Activated T-helper 17 cell treated with anti-CD3 and anti-CD28 coated beads, Interleukin-2, amount 50 U/mL, for 72 hours (primary cell): ENCODE measurements around the gene PRKCE. TPM values are rescaled to one million over a fixed set of nuclear protein-coding genes. Genes with fewer than 3 reads are reported as not detected.

Source experiments
- ATAC-seq: fragments of 150-1000 bp; cut with Tn5 transposase; replicated peaks from 2 replicates; pipeline ENCODE4 v1.10.0; 2021; ENCODE audit warnings: mild to moderate bottlenecking, moderate library complexity
- H3K27ac Mint-ChIP-seq: one replicate; pipeline ENCODE4 v1.8.0; 2022; ENCODE audit warnings: mixed read lengths
- H3K27me3 Mint-ChIP-seq: one replicate; pipeline ENCODE4 v1.8.0; 2022; ENCODE audit warnings: mixed read lengths
- H3K36me3 Mint-ChIP-seq: one replicate; pipeline ENCODE4 v1.8.0; 2022; ENCODE audit warnings: low read depth, mild to moderate bottlenecking, mixed read lengths
- H3K4me1 Mint-ChIP-seq: one replicate; pipeline ENCODE4 v1.8.0; 2022; ENCODE audit warnings: mixed read lengths
- H3K4me3 Mint-ChIP-seq: one replicate; pipeline ENCODE4 v1.8.0; 2022; ENCODE audit warnings: mild to moderate bottlenecking, mixed read lengths
- H3K9me3 Mint-ChIP-seq: one replicate; pipeline ENCODE4 v1.8.0; 2022; ENCODE audit warnings: mixed read lengths
- total RNA-seq, 2 donors: library from RNA; stranded (reverse); gene quantifications; one replicate each; pipeline ENCODE4 v1.2.3, GENCODE V29; 2022

The PRKCE gene
- total RNA-seq, 2 donors from 2014 or later: 15.9 to 16.6 TPM

DNA sequence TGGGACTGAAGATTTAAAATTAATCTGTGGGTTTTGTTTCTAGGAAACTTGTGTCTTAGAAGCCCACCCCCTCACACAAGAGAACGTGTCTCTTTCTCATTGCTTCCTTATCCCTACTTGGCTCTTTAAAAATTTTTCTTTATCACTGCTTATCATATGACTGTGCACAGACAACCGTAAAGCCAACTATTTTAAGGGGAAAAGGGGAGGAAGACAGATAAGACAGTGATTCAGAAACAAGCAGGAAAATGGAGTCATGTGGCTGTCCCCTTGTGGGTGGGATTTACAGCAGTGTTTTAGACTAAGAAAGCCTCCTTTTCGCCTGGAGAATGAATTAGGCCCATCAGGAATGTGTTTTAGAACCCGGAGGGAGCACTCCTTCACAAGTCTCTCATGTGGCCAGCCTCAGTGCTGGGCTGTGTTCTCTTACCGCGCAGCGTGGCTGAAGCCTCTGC lies 17.6 kb downstream of the PRKCE start:
- Mint-ChIP-seq H3K4me1 (peaks cover 12% of the 10 kb centered on the region), H3K9me3 (no peaks in the 10 kb centered on the region), H3K27ac (no peak overlapping the region), H3K36me3 (no peaks in the 10 kb centered on the region), H3K4me3 (no peak overlapping the region), H3K27me3 (no peaks in the 10 kb centered on the region)
- peak; percentile 14 for ATAC-seq

DNA sequence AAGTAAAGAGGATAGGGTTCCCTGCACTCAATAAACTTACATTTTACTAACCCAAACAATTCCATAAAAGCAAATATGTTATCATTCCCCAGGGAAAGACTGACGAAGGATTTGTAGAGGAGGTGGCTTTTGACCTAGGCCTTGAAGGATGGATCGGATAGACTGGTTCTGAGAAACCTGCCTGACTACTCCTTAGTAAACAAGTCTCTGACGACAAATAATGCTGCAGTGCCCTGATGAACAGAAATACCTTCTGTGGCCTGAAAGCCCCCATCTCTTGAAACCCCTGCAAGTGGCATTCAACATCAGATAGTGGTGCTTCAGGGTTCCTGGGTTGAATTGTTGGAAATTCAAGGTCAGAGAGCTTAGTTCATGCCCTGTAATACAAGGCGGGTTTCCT lies 19.2 kb downstream of the PRKCE start:
- Mint-ChIP-seq H3K4me1 (peaks cover 7% of the 10 kb centered on the region), H3K4me3 (no peak overlapping the region), H3K36me3 (no peaks in the 10 kb centered on the region), H3K27me3 (no peaks in the 10 kb centered on the region), H3K27ac (no peak overlapping the region), H3K9me3 (no peaks in the 10 kb centered on the region)
- no peak for ATAC-seq

DNA sequence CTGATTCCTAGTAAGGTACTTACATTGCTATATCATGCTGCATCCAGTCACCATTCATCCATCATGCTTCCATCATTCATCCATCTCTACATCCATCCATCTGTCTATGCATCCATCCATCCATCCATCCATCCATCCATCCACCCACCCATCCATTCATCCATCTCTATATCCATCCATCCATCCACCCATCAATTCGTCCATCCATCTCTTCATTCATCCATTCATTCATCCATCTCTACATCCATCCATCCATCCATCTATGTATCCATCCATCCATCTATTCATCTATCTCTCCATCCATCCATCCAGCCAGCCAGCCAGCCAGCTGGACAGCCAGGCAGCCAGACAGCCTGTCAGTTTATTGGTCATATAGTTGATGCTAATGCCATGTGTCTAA lies 20.7 kb downstream of the PRKCE start:
- H3K27me3 Mint-ChIP-seq: no peaks in the 10 kb centered on the region
- H3K27ac Mint-ChIP-seq: no peak overlapping the region
- H3K4me3 Mint-ChIP-seq: no peak overlapping the region
- ATAC-seq: no peak
- H3K9me3 Mint-ChIP-seq: no peaks in the 10 kb centered on the region
- H3K36me3 Mint-ChIP-seq: no peaks in the 10 kb centered on the region
- peaks cover 5% of the 10 kb centered on the region for H3K4me1 Mint-ChIP-seq

DNA sequence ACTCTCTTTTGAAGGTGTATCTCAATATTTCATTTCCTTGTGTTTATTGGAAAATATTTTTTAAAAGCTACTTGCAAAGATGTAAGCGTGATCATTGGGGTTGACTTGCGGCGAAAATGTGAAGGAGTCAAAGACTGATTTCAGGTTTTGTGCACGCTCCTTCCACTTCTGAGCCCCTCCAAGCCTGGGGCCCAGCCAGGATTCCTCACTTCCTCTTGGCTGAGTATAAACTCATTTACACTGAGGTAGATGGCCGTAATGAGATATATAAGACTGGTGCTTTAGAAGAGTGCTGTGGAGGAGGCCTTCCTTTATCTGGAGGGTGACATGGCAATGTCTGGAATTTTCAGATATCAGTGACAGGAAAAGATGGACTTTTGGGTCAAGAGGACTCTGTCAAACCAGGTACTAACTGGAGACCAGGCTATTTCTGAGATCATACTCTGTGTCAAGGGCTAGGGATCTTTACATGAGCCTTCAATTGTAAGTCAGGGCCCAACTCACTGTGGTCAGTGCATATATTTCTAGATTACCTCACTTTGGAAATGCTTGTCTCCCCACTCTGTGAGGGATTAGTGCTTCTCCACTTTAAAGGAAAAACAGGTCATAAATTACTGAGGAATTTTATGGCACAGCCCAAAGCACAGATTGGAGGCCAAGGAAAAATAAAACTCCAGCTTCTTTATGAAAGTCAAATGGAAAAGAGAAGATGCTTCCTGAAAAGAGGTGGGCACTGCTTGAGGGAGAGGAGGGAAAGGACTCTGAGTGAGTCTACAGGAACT lies 22.8 kb downstream of the PRKCE start:
- H3K27me3 Mint-ChIP-seq: no peaks in the 10 kb centered on the region
- H3K4me3 Mint-ChIP-seq: no peak overlapping the region
- H3K27ac Mint-ChIP-seq: no peak overlapping the region
- no peaks in the 10 kb centered on the region for H3K9me3 Mint-ChIP-seq
- ATAC-seq: no peak
- peaks cover under 1% of the 10 kb centered on the region for H3K4me1 Mint-ChIP-seq
- no peaks in the 10 kb centered on the region for H3K36me3 Mint-ChIP-seq

DNA sequence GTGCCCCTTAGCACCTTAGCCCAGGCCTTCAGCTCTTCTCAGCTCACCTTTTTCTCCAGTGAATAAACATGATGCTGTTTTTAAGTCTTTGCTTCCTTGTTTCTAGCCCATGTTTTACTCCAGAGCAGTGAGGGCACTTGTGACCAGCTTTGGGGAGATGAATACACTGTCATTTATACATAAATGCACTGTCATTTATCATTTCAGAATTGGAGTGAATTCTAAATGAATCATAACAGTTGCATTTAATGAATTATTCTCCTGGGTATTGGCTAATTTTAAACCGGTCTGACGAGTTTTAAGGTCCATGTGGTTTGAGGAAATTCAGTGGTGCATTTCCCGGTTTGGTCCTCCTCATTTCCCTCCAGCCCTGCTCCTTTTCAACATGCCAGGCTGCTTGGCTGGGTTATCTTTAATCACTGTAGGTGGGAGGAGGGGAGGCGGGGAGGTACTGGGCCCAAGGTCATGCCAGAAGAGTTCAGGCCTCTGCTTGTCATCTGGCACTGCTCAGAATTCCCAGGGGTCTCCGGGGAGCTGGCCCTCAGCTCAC lies 23.9 kb downstream of the PRKCE start:
- ATAC-seq: no peak
- H3K4me1 Mint-ChIP-seq: no peaks in the 10 kb centered on the region
- no peak overlapping the region for H3K4me3 Mint-ChIP-seq
- H3K27me3 Mint-ChIP-seq: no peaks in the 10 kb centered on the region
- H3K27ac Mint-ChIP-seq: no peak overlapping the region
- H3K36me3 Mint-ChIP-seq: no peaks in the 10 kb centered on the region
- no peaks in the 10 kb centered on the region for H3K9me3 Mint-ChIP-seq

DNA sequence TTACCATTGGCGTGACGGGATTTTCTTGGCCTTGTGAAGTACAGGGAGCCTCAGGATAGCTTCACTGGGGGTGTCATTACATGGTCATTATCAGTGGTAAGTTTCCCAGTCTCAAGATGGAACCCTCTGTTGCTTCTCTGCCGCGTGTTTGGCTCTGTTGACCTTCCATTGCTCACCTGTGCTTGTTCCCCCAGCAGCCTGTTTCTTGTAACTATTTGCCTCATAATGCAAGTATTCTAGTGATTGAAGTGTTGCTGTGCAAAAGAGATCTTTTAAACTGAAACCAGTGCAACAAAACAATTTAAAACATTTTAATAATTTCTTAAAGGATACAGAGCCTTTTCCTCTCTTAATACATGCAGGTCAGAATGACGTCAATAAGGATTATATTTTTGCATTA lies 24.6 kb downstream of the PRKCE start:
- Mint-ChIP-seq H3K36me3 (no peaks in the 10 kb centered on the region), H3K27me3 (no peaks in the 10 kb centered on the region), H3K4me3 (no peak overlapping the region), H3K4me1 (no peaks in the 10 kb centered on the region), H3K9me3 (no peaks in the 10 kb centered on the region), H3K27ac (no peak overlapping the region)
- ATAC-seq: no peak

DNA sequence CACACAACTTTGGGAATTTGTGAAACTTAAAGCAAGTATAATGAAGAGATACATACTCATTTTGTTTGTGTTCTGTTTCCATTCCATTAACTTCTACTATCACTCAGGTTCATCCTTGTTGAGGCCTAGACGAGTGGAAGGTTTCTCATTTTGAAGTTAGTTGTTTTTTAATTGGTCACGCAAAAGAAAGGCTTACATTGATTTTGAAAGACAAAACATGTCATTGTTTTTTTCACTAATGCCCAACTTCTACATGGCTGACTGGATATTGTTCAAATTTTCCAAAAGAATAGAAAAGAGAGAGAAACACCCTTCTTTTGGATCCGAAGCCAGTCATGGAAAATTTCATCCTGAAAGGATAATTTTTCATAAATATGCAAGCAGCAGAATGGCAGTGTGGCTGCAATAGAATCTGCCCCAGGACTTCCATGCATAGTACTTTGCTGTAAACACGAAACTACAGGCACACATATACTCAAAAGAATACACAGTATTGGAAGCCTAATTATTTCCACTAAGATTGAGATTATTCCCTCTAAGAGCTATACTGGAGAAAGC lies 27.4 kb downstream of the PRKCE start:
- Mint-ChIP-seq H3K27me3 (no peaks in the 10 kb centered on the region), H3K4me1 (no peaks in the 10 kb centered on the region), H3K36me3 (no peaks in the 10 kb centered on the region), H3K4me3 (no peak overlapping the region), H3K9me3 (no peaks in the 10 kb centered on the region), H3K27ac (no peak overlapping the region)
- no peak for ATAC-seq

DNA sequence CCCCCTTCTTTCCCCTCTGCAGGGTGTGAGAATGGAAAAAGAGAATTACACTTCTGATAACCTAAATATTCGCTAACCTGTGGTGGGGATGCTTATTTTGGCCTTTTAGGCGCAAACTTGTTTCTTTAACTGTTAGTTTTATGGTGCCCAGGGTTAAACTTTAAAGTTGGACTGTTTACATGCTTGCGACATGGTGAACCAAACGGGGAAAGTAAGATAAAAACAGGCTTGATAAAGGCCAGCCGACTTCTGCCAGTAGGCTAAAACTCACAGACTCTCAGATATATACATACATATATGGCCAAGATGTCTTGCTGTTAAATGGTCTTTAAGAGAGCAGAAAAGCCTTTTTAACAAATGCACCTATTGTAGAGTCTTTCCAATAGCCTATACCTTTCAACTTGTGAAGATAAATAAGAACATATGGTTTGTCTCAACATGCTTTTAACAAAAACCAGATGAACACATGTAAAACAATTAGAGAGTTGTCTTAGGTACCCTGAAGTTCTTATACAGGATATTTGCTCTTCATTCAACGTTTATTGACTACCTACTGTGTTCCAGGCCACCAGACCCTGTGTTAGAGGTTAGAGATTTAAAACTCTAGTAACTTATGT lies 29.0 kb downstream of the PRKCE start:
- Mint-ChIP-seq H3K27me3 (no peaks in the 10 kb centered on the region), H3K27ac (no peak overlapping the region), H3K9me3 (no peaks in the 10 kb centered on the region), H3K4me3 (no peak overlapping the region), H3K36me3 (no peaks in the 10 kb centered on the region), H3K4me1 (no peaks in the 10 kb centered on the region)
- no peak for ATAC-seq

DNA sequence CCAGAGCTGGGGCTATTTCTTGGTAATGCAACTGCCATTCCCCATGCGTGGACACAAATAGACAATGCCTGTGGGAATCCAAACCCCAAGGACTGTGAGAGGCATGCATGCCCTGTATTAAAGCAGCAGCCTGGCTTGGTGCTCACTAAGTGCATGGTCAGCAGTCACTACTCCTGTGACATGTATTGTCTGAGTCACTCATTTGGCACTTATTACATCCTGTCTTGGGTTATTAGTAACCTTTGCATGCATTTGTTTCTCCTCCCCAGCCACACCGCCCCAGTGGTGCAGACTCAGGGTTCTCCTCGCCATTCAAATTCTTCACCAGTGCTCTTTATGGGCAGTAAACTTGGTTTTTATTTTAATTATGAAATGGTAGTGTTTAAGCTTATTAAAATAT lies 30.2 kb downstream of the PRKCE start:
- peak; percentile 85 for ATAC-seq
- Mint-ChIP-seq H3K9me3 (no peaks in the 10 kb centered on the region), H3K4me3 (no peak overlapping the region), H3K27ac (no peak overlapping the region), H3K36me3 (no peaks in the 10 kb centered on the region), H3K27me3 (no peaks in the 10 kb centered on the region), H3K4me1 (no peaks in the 10 kb centered on the region)

DNA sequence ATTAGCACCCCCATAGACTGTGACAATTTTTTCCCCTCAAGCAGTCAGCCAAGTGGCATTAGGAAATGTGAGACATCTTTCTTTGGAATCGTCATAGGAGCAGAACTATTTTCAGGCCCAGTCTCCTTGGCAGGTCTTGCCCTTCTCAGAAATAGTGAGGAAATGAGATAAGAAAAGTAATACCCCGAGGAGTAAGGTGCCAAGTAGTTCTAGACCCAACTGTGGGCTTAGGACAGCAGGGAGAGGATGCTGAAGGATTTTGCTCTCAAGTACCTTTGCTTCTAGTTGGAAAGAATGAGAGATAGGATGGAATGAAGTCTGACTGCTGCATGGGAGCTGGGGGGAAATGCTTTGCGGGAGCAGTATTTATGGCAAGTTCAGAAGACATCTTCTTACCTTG lies 31.8 kb downstream of the PRKCE start:
- H3K27ac Mint-ChIP-seq: no peak overlapping the region
- ATAC-seq: no peak
- H3K36me3 Mint-ChIP-seq: no peaks in the 10 kb centered on the region
- no peaks in the 10 kb centered on the region for H3K4me1 Mint-ChIP-seq
- no peaks in the 10 kb centered on the region for H3K9me3 Mint-ChIP-seq
- no peaks in the 10 kb centered on the region for H3K27me3 Mint-ChIP-seq
- no peak overlapping the region for H3K4me3 Mint-ChIP-seq

DNA sequence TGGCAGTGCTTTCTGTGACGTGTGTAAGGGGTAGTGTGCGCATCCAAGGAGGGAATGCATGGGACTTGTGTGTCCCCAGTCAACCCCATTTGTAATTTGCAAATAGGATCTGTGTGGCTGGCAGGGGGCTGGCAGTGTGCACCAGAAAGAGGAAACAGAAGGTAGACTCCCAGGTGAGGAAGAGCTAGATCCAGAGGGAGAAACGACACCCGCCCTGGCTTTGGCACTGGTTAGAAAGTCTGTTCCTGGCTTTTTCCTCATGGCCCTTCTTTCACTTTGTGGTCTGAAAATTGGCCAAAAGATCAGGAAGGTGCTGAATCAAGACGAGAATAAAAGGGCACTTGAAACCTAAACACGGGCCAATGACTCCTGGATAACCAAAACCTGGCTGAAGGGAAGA lies 33.3 kb downstream of the PRKCE start:
- peaks cover under 1% of the 10 kb centered on the region for H3K4me1 Mint-ChIP-seq
- no peak overlapping the region for H3K4me3 Mint-ChIP-seq
- H3K9me3 Mint-ChIP-seq: no peaks in the 10 kb centered on the region
- ATAC-seq: no peak
- H3K36me3 Mint-ChIP-seq: no peaks in the 10 kb centered on the region
- H3K27me3 Mint-ChIP-seq: no peaks in the 10 kb centered on the region
- no peak overlapping the region for H3K27ac Mint-ChIP-seq

DNA sequence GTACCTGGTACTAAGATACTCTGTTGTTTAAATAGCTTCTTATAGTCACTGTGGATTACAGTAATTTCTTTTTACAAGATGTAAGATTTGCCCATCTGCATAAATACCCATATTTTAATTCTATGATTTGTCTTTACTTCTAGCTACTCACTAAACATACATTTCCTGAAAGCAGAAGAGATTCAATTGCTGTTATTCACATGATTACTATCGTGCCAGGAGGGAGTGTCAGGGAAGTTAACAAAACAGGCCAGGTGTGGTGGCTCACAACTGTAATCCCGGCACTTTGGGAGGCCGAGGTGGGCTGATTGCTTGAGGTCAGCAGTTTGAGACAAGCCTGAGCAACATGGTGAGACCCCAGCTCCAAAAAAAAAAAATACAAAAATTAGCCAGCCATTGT lies 33.8 kb downstream of the PRKCE start:
- no peak overlapping the region for H3K4me3 Mint-ChIP-seq
- peaks cover 6% of the 10 kb centered on the region for H3K4me1 Mint-ChIP-seq
- H3K9me3 Mint-ChIP-seq: no peaks in the 10 kb centered on the region
- ATAC-seq: no peak
- H3K27ac Mint-ChIP-seq: no peak overlapping the region
- H3K27me3 Mint-ChIP-seq: no peaks in the 10 kb centered on the region
- H3K36me3 Mint-ChIP-seq: no peaks in the 10 kb centered on the region

DNA sequence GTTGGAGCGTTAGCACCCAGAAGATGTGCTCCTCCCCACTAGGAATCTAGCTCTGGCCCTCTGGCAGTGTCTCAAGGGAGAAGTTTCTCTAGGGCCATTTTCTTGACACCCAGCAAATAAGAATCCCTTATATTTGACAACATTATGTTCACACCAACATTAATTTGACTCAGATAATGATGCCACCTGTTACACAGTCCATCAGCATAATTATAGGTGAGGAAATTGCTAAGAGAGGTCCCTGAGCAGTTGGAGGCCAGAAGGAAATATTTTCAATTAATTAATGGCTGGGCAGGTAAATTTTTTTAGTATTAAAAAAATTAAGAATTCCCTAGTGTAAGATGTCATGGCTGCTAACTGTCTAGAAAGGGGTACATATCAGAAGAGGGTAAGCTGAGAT lies 36.5 kb downstream of the PRKCE start:
- Mint-ChIP-seq H3K27ac (no peak overlapping the region), H3K9me3 (no peaks in the 10 kb centered on the region), H3K4me1 (peaks cover 8% of the 10 kb centered on the region), H3K4me3 (no peak overlapping the region), H3K27me3 (no peaks in the 10 kb centered on the region), H3K36me3 (no peaks in the 10 kb centered on the region)
- ATAC-seq: no peak

DNA sequence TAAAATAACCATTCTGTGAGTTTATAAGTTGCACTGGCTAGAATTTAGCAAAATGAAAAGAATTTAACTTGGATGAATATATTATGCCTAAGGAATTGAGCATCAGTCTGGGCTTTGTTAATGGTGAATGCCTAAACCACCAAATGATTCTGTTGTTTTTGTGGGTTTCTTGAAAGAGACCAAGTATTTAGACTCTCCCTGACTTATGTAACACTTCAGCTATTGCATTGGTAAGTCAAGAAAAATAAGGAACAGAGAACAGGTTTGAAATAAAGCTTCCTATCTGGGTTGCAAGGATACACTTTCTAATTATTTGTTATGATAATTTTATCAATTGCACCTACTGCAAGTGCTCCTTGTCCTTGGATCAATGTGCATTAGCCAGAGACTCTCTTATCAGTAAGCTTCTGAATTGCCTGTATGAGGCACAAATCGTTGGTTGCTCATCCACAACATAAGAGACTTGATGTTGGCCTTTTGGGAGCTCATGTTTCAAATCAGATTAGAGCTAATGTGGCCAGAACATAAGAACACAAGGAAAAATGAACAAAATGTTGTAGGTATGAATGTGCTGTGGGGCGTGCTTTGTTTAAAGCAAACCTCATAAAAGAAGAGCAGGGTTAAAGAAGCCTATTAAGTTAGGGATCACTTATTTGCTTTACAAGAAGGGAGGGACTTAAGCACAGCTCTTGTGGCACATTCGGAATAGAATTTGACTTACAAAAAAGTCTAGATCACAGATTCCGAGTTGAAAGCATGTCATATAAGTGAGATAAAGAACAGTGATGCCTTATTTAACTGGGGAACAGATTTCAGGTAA lies 37.2 kb downstream of the PRKCE start:
- Mint-ChIP-seq H3K9me3 (no peaks in the 10 kb centered on the region), H3K4me1 (peaks cover 8% of the 10 kb centered on the region), H3K36me3 (no peaks in the 10 kb centered on the region), H3K4me3 (no peak overlapping the region), H3K27ac (no peak overlapping the region), H3K27me3 (no peaks in the 10 kb centered on the region)
- ATAC-seq: no peak
